Measurements from ENCODE around the gene DDAH2. TPM values are rescaled to one million over a fixed set of nuclear protein-coding genes. Genes with fewer than 3 reads are reported as not detected.

Gene DDAH2
- polyA plus RNA-seq, 3 donors: 29.8 to 56.0 (median 30.6) TPM

- Mint-ChIP-seq H3K4me3 (peak within 1 kb of the TSS; percentile 92 to 98), H3K27ac (peak within 1 kb of the TSS; percentile 95 to 100 (median 99)), H3K27me3 (ENCODE audit: low read depth in 3 of 3) (peaks cover 0 to 2% (median 2%) of the 10 kb centered on the region in 3 donors), H3K36me3 (peaks cover 10 to 16% of the 10 kb centered on the region in 2 donors), H3K4me1 (peaks cover 50% of the 10 kb centered on the region), H3K9me3 (peaks cover 0 to 2% (median 0%) of the 10 kb centered on the region in 7 donors)
- Histone ChIP-seq H3K36me3 (replicated peaks in 1 of 2; ENCODE audit: control insufficient read depth in 1 of 2, insufficient read depth in 2 of 2, low read length in 2 of 2) (peaks cover 0 to 10% of the 10 kb centered on the region in 2 donors), H3K4me2 (replicated peaks; ENCODE audit: extremely low read depth, low read length, poor library complexity, severe bottlenecking) (peak within 1 kb of the TSS; percentile 94), H3K9ac (ENCODE audit: insufficient read depth, low read length, poor library complexity, severe bottlenecking) (peak within 1 kb of the TSS; percentile 66), H3K27ac (ENCODE audit: low read depth in 1 of 2, low read length in 2 of 2) (peak within 1 kb of the TSS; percentile 91 to 99), H4K20me1 (ENCODE audit: insufficient read depth, low read length) (peaks cover 1% of the 10 kb centered on the region), H3K9me3 (replicated peaks in 1 of 2; ENCODE audit: control insufficient read depth in 1 of 2, insufficient read depth in 1 of 2, low read length in 2 of 2) (no peaks in the 10 kb centered on the region), H3K4me1 (ENCODE audit: control insufficient read depth in 1 of 2, insufficient read depth in 2 of 2, low read length in 2 of 2) (peaks cover 42 to 54% of the 10 kb centered on the region in 2 donors), H3K27me3 (ENCODE audit: control insufficient read depth in 2 of 2, insufficient read depth in 2 of 2, low read length in 2 of 2) (no peaks in the 10 kb centered on the region), H3K79me2 (ENCODE audit: insufficient read depth, low read length) (peaks cover 45% of the 10 kb centered on the region), H3K4me3 (replicated peaks in 1 of 3; ENCODE audit: low read depth in 2 of 3, low read length in 3 of 3) (peak within 1 kb of the TSS; percentile 58 to 100 (median 71)), H2AFZ (ENCODE audit: insufficient read depth, low read depth, low read length, poor library complexity, severe bottlenecking) (peak within 1 kb of the TSS; percentile 84)
- TF ChIP-seq CTCF (IDR thresholded peaks at IDR 0.05): no peak
- WGBS (ENCODE audit: insufficient coverage): under 1% methylated on average over 44 of the region's 58 CpGs
- peak; percentile 97 to 100 (median 98) for DNase-seq
- intact Hi-C loops (cut with micrococcal nuclease): loop anchor here in 1 of 2 donors (2.0 to 10.0 kb wide), 4 partner anchors 29 to 195 kb away; partner anchors contain the start of genes ATP6V1G2, CSNK2B, DDX39B and LY6G5B
Observed at GRCh38 chr6:31739639-31740396, 10.7 kb upstream of the DDAH2 start, which contains the start of gene MSH5. Gene MSH5 (plus strand): TSS chr6:31740005. CDS start chr6:31740467, 462 bp downstream.
